HG03442 (cell line): ENCODE measurements around the gene VWA7.

Source experiments
- ATAC-seq: cut with Tn5 transposase; IDR thresholded peaks from one replicate; pipeline ENCODE4 v1.9.1; 2021; ENCODE audit warnings: mild to moderate bottlenecking, moderate library complexity; ENCODE audit not compliant: unreplicated experiment

The VWA7 gene

DNA sequence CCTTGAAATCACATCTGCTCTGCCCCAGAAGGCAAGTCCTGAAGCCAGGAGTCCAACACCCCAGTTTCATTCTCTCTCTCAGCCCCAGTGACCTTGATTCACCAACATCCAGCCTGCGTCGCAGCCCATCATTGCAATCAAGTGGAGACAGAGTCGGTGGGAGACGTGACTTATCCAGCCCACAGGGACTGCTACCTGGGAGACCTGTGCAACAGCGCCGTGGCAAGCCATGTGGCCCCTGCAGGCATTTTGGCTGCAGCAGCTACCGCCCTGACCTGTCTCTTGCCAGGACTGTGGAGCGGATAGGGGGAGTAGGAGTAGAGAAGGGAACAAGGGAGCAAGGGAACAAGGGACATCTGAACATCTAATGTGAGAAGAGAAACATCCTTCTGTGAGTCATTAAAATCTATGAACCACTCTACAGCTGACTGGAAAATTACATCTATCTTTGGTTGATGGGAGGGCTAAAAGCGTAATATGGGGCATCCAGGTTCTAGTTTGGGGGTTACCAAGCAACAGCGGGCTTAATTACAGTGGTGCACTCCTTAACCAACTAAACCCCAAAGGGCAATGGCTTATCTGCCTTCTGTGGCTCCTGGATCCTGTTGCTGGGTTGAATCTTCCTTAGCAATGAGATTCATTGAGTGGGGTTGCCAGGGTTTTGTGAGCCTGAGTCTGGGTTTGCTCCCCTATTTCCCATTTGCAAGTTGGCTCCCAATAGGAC lies 59.5 kb downstream of the VWA7 start:
- ATAC-seq, result no peak
